ENCODE results near the gene SORBS1.

DNA sequence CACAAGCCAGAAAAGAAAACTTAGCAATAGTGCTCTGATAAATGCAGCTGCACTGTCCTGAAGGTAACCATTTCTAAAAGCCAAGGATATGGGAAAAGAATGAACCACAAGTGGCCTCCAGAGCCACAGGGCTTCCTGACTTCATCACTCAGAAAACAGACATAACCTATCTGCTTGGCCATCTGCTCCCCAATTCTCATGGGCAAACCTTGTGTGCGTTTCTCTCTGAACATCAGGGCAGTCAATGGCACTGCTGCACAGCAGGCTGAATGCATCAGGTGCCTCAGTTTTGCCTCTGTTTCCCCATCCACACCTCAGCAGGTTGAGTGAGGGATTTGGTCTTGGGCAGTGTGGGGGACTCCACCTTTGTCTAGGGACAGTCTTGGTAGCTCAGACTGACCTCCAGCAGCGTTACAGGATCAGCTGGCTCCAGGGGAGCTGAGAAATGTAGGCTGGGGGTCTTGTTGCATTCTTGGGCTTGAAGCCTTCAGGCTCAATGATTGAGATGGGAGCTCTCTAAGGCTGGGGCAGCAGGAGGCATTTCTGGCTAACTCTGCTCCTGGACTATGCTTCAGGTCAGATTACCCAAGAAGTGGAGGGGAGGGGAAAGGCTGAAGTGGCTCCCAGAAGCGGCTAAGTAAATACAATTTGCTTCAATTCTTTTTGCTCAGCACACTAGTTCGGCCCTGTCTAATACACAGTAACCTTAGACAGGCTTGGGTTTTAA is 246.8 kb downstream of the SORBS1 start:
- TF ChIP-seq, protein P1, sequence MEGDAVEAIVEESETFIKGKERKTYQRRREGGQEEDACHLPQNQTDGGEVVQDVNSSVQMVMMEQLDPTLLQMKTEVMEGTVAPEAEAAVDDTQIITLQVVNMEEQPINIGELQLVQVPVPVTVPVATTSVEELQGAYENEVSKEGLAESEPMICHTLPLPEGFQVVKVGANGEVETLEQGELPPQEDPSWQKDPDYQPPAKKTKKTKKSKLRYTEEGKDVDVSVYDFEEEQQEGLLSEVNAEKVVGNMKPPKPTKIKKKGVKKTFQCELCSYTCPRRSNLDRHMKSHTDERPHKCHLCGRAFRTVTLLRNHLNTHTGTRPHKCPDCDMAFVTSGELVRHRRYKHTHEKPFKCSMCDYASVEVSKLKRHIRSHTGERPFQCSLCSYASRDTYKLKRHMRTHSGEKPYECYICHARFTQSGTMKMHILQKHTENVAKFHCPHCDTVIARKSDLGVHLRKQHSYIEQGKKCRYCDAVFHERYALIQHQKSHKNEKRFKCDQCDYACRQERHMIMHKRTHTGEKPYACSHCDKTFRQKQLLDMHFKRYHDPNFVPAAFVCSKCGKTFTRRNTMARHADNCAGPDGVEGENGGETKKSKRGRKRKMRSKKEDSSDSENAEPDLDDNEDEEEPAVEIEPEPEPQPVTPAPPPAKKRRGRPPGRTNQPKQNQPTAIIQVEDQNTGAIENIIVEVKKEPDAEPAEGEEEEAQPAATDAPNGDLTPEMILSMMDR (IDR thresholded peaks at IDR 0.05), result no peak
- TF ChIP-seq POLR2AphosphoS5 (IDR thresholded peaks at IDR 0.05), result no peak

All from suprapubic skin (tissue), 3 donors.